ENCODE measurements around the gene XPO4.

XPO4 gene

DNA sequence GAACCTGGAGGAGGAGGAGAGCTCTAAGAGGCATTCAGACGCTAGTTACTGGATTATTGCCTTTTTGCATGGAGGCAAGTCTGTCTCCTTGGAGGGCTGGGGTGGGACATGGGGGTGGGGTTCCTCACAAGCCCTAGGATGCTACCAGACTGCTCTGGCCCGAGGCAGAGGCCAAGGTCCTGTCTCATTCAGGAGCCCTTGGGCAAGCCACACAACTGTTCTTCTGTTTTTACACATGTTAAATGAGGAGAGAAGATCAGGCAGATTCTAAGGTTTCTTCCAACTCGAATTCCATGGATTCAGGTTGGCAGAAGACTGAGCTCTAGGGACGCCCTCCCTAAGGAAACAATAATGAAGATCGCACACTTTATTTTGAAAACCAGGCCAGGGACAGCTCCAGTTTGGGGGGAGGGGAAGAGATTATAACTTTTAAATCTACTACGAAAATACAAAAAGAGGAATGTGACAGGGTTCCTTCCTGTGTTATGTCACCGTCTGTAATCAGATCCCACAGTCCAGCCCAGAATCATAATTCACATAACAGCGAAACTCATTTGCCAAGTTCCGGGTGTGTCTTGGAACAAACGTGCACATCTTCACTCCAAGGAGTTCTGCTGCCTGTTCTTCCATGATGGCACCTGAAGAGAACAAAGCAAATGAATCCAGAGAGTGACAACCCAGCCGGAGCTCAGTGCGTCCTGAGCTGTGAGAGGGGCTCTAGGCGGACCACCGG lies 173.8 kb downstream of the XPO4 start:
- peak; percentile 11 for DNase-seq (ENCODE audit: low read depth)

DNA sequence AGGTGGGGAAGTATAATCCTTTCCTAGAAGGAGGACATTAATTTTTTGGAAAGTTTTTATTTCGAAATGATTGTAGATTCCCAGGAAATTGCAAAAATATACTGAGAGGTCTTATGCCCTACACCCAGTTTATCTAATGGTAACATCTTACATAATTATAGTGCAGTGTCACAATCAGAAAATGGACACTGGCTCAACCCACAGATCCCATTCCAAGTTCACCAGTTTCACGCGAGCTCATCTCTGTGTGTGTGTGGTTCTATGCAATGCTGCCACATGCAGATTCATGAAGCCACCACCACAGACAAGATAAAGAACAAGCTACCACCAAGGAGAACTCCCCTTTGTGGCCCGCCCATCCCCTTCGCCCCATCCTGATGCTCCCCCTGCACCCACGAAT lies 174.7 kb downstream of the XPO4 start:
- no peak for DNase-seq (ENCODE audit: low read depth)

Data from iris pigment epithelial cell (primary cell).